ENCODE data around the gene SYNC.
"Not testable (repeated sequence)": the region's sequence is repeated elsewhere in the genome, so short reads cannot be mapped to it uniquely, and the experiment has no call there.

Gene SYNC

GRCh38 chr1:32639489-32640075 is 63.0 kb downstream of the SYNC start:
- no peak for DNase-seq

- DNase-seq: no peak
Observed at GRCh38 chr1:32636914-32637645, 65.5 kb downstream of the SYNC start.

- DNase-seq: no peak
Observed at GRCh38 chr1:32635508-32636277, 66.9 kb downstream of the SYNC start.

GRCh38 chr1:32632829-32633228 is 69.7 kb downstream of the SYNC start:
- DNase-seq: no peak

GRCh38 chr1:32630173-32630572 is 72.4 kb downstream of the SYNC start:
- not testable (repeated sequence) for DNase-seq

Measured in activated T-cell treated with anti-CD3 and anti-CD28 coated beads, Interleukin-2, amount 50 U/mL, for 48 hours (primary cell).